T-helper 1 cell (primary cell): ENCODE measurements around the gene TMEM218.

ENCODE experiments used
- DNase-seq, 5 donors: peaks; one replicate each; pipeline ENCODE4 v3.0.0-alpha.2; 2012 to 2020

The TMEM218 gene

GRCh38 chr11:125052047-125052446 lies 59.4 kb downstream of the TMEM218 start:
- no peak for DNase-seq

GRCh38 chr11:125049164-125049792 lies 62.1 kb downstream of the TMEM218 start:
- no peak for DNase-seq
